Posterior cingulate gyrus (tissue), 11 donors: ENCODE results near the gene WNT7A.
"Not testable (repeated sequence)": the region's sequence is repeated elsewhere in the genome, so short reads cannot be mapped to it uniquely, and the experiment has no call there.

Experiments used
- DNase-seq, 10 donors: peaks; one replicate each; pipeline versions ENCODE4 v3.0.0 to v3.0.0-alpha.2; 2020 to 2021; ENCODE audit warnings: mixed read lengths in 3 of 10
- intact Hi-C: fragments of 100-400 bp; cut with DNase I; formaldehyde crosslinking; loops from one replicate; pipeline ENCODE4 v1.15.1; 2023

WNT7A gene

GRCh38 chr3:13868844-13869724, 10.8 kb downstream of the WNT7A start:
- intact Hi-C loops, result no loop called here
- DNase-seq, result no peak

GRCh38 chr3:13867732-13868131, 12.1 kb downstream of the WNT7A start:
- DNase-seq, result peak in 8 of 10 donors; percentile 37 to 93 (median 60)
- intact Hi-C loops, result no loop called here

GRCh38 chr3:13866041-13866965, 13.6 kb downstream of the WNT7A start:
- DNase-seq, result peak in 2 of 10 donors; percentile 25 to 31
- intact Hi-C loops, result no loop called here

GRCh38 chr3:13865581-13865980, 14.3 kb downstream of the WNT7A start:
- intact Hi-C loops, result no loop called here
- peak in 2 of 10 donors; percentile 34 to 76 for DNase-seq

DNA sequence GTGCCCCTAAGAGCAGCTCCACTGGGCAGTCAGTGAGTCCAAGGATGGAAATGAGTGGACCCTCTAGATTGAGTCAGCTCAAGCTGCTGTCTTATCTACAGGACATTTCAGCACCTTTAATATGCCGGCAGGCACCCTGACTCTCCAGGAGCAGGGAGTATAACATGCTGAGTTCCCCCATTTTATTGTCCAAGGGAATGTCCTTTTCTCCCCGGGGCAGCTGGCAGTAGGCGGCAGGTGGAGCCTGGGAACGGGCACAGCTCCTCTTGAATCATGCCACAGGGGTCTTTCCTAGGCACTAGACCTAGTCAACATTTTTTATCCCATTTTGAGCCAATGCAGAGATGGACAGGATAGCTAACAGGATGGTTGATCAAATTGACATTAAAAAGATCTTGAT, 14.8 kb downstream of the WNT7A start:
- intact Hi-C loops, result no loop called here
- DNase-seq, result peak in 1 of 10 donors; percentile 58

GRCh38 chr3:13863965-13864595, 15.8 kb downstream of the WNT7A start:
- intact Hi-C loops, result no loop called here
- peak in 2 of 10 donors; percentile 36 to 40 for DNase-seq

GRCh38 chr3:13863382-13863952, 16.4 kb downstream of the WNT7A start:
- intact Hi-C loops, result no loop called here
- DNase-seq, result peak in 1 of 10 donors; percentile 35

DNA sequence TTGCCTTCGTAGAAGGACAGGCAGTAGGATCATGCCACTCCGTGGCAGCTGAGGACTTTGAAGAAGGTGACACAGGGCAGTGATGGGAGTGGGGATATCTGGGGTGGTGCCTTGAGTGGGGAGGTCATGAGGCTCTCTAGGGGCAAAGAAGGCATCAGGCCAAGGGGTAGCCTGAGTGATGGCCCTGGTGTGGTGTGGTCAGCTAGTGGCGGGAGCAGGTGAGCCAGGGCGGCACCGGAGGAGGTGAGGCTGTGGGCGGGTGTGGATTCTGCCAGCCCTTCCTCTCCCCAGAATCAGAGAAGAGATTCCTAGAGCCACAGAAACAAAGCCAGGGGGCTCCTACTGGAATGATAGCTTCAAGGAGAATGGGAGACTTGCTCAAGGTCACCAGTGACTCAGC, 18.4 kb downstream of the WNT7A start:
- DNase-seq, result peak in 1 of 10 donors; percentile 22
- intact Hi-C loops, result no loop called here

- intact Hi-C loops, result no loop called here
- peak in 1 of 10 donors; percentile 12 for DNase-seq
Observed at GRCh38 chr3:13860001-13860400, 19.9 kb downstream of the WNT7A start.

DNA sequence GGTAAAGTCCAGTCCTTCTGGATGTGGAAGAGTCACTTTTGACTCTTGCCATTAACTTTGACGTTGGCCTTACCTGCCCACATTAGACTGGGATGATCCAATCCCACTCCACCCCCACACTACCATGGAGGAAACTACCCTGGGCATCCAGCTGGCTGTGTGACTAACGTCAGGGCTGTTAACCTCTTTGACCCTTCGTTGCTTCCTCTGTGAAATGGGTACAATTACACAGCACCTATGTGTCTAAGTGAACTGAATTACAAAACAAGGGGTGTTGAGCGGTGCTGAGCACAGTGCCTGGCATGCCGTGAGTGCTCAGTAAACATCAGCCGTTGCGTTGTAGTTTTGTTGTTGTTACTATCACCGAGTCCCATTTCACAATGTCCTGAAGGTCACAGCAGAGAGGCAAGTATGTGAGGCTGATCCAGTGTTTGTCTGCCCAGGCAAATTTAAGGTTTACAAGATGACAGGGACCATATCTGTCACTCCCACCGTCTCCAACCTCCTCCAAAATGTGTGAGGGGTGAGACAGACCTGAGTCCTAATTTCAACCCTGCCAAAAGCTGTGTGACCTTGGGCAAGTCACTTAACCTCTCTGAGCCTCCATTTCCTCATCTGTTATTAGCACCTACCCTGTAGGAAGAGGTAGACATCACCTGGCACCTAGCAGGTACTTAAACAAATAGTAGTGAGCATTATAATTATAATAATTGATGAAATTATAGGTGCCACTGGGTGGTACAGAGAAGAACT, 20.9 kb downstream of the WNT7A start:
- intact Hi-C loops, result no loop called here
- DNase-seq, result no peak

DNA sequence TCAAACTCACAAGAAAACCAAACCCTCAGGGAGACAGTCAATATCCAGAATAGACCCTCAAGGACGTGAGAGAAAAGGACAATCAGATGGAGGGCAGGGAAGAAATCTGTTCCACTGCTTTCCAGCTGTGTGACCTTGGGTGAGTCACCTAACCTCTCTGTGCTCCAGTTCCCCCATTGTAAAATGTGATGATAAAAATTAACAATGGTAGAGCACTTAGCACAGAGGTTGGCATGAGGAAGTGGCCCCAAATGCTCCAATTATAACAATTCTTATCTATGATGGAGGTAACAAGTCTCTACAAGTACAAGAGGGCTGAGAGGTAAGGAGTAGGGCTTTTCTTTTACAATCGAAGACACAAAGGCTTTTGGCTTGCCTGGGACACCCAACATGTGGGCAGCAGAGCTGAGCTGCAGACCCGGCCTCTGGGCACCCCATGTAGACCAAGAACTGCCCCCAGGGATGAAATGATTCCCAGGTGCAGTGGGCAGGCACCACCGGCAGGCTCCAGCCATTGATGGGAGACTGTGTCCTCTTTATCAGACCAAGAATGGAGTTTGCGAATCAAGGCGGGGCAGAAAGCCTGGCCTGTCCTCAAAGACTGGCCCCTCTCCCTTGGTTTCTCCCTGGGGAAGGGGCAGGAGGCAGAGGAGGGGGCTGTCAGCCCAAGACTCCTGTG, 22.0 kb downstream of the WNT7A start:
- intact Hi-C loops, result no loop called here
- DNase-seq, result peak in 1 of 10 donors; percentile 60

GRCh38 chr3:13856628-13857027, 23.2 kb downstream of the WNT7A start:
- peak in 1 of 10 donors; percentile 2 for DNase-seq
- intact Hi-C loops, result not testable (repeated sequence)

- intact Hi-C loops, result no loop called here
- peak in 2 of 10 donors; percentile 49 to 50 for DNase-seq
Observed at GRCh38 chr3:13856006-13856405, 23.9 kb downstream of the WNT7A start.

DNA sequence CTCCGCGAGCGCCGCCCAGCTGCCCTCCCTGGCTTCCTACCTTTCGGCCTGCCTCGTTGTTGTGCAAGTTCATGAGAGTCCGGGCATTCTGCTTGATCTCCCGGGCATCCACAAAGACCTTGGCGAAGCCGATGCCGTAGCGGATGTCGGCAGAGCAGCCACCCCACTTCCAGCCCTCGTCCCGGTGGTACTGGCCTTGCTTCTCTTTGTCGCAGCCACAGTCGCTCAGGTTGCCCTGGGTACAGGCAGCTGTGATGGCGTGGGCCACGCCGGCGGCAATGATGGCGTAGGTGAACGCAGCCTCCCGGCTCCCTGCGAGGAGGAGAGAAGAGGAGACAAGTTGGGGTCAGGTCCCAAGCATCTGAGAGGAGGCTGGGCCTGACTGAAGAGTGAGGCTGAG, 25.4 kb downstream of the WNT7A start:
- DNase-seq, result peak in 2 of 10 donors; percentile 55 to 78
- intact Hi-C loops, result no loop called here

DNA sequence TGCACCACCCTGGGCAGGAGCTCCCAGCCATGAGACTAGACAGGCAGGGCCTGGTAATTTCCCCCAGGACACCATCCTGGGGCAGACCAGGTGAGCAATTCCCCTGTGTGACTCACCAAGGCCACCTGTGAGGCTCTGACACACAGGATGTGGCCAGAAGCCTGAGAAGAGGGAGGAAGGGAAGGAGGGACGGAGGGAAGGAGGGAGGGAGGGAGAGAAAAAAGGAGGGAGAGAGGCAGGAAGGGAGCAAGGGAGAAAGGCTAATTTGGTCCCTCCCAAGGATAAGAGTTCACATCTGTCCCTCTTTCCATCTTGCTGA, 25.9 kb downstream of the WNT7A start:
- intact Hi-C loops, result no loop called here
- no peak for DNase-seq

DNA sequence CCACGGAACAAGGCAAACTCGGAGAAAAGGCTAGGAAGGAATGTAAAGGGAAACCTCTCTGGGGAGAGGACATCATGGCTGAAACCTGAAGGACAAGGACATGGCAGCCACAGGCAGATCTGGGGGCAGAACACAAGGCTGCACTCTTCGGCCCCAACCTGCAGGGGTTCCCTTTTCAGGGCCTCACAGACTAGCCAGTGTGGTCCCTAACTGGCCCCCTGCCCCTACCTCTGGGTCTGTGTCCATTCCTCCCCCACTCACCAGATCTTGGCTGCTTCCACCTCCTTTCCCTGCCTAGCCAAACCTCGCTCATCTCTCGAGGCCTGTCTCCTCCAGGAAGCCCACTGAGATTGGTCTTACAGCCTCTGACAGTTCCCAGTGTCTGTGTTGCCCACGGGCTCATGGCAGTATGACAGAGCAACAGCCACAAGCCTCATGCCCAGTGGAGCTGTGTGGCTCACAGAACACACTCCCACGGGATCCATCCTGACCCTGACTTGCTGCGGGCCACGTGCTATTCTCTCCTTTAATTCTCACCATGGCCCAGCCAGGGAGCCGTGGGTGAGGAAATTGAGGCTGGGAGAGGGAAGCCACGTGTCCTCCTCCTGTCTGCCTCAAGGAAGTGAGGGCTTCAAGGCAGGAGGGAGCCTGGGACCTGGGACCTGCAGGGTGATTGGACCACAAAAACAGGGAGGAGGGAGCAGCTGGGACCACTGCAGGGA, 26.5 kb downstream of the WNT7A start:
- intact Hi-C loops, result no loop called here
- peak in 2 of 10 donors; percentile 16 to 34 for DNase-seq

GRCh38 chr3:13852638-13853009, 27.2 kb downstream of the WNT7A start:
- intact Hi-C loops, result no loop called here

GRCh38 chr3:13851997-13852637, 27.8 kb downstream of the WNT7A start:
- DNase-seq, result peak in 2 of 10 donors; percentile 59 to 65

More at GRCh38 chr3:13852638-13853009, 27.2 kb downstream of the WNT7A start:
- peak in 1 of 10 donors; percentile 20 for DNase-seq

More at GRCh38 chr3:13851997-13852637, 27.8 kb downstream of the WNT7A start:
- intact Hi-C loops, result no loop called here
